IMR-90 (cell line): ENCODE measurements around the gene OR4D5. TPM values are rescaled to one million over a fixed set of nuclear protein-coding genes. Genes with fewer than 3 reads are reported as not detected.

Source experiments
- ATAC-seq: fragments of 200-7000 bp; cut with Tn5 transposase; 2 replicates; pipeline ENCODE4 v1.9.1; 2020; ENCODE audit warnings: low read depth, mild to moderate bottlenecking, moderate library complexity
- BruUV-seq: library from RNA; stranded (reverse); fragments of 400-500 nt; replicated peaks from 2 replicates; lab custom pipeline; 2021; lab: Mats Ljungman, UMichigan
- CTCF ChIA-PET: fragments of 300-600 bp; formaldehyde crosslinking; extraction: SDS; loops from one replicate; lab custom pipeline; 2021; ENCODE audit warnings: antibody characterized with exemption; lab: Yijun Ruan, JAX
- POLR2A ChIA-PET: fragments of 300-600 bp; sonication (Branson Sonifier 250); formaldehyde crosslinking; loops from one replicate; lab custom pipeline; 2022; ENCODE audit warnings: antibody characterized with exemption; ENCODE audit not compliant: unreplicated experiment; lab: Charles Lee
- DNase-seq: peaks from one replicate; pipeline ENCODE4 v3.0.0; 2013
- H2AFZ ChIP-seq: replicated peaks from 2 replicates; pipeline ENCODE3; 2013; ENCODE audit warnings: low read length, mild to moderate bottlenecking; ENCODE audit not compliant: poor library complexity
- H2AK5ac ChIP-seq: 2 replicates; pipeline ENCODE4 v1.6.1; 2013; ENCODE audit warnings: low read depth, low read length, inconsistent platforms
- H2AK9ac ChIP-seq: replicated peaks from 2 replicates; pipeline ENCODE3; 2013; ENCODE audit warnings: mild to moderate bottlenecking, low read depth, low read length, moderate library complexity; ENCODE audit not compliant: poor library complexity
- H2BK120ac ChIP-seq: 2 replicates; pipeline ENCODE4 v1.6.1; 2013; ENCODE audit warnings: low read depth, low read length, inconsistent platforms
- H2BK15ac ChIP-seq: 3 replicates; pipeline ENCODE4 v1.6.1; 2013; ENCODE audit warnings: low read depth, low read length, inconsistent platforms
- H2BK20ac ChIP-seq: 2 replicates; pipeline ENCODE4 v1.6.1; 2013; ENCODE audit warnings: low read depth, mild to moderate bottlenecking, inconsistent platforms, low read length, moderate library complexity
- H2BK5ac ChIP-seq: 2 replicates; pipeline ENCODE4 v1.6.1; 2013; ENCODE audit warnings: mild to moderate bottlenecking, low read depth, low read length, inconsistent platforms; ENCODE audit not compliant: poor library complexity, severe bottlenecking
- H3K14ac ChIP-seq: replicated peaks from 2 replicates; pipeline ENCODE4 v1.6.1; 2013; ENCODE audit warnings: low read depth, low read length, inconsistent platforms
- H3K18ac ChIP-seq: 2 replicates; pipeline ENCODE4 v1.6.1; 2013; ENCODE audit warnings: low read depth, low read length, control low read depth
- H3K23ac ChIP-seq: 2 replicates; pipeline ENCODE4 v1.6.1; 2013; ENCODE audit warnings: low read depth, low read length, inconsistent platforms
- H3K27ac ChIP-seq: 2 replicates; pipeline ENCODE4 v1.5.1; 2013; ENCODE audit warnings: mild to moderate bottlenecking, control low read depth, low read length; ENCODE audit not compliant: insufficient read depth
- H3K27me3 ChIP-seq: 2 replicates; pipeline ENCODE4 v1.6.1; 2013; ENCODE audit warnings: low read length; ENCODE audit not compliant: control insufficient read depth, insufficient read depth
- H3K36me3 ChIP-seq: 2 replicates; pipeline ENCODE4 v1.6.1; 2013; ENCODE audit warnings: low read length, mixed read lengths; ENCODE audit not compliant: control insufficient read depth, insufficient read depth
- H3K4ac ChIP-seq: 2 replicates; pipeline ENCODE4 v1.6.1; 2013; ENCODE audit warnings: low read depth, low read length, inconsistent platforms
- H3K4me1 ChIP-seq: 2 replicates; pipeline ENCODE4 v1.6.1; 2013; ENCODE audit warnings: low read length, mixed read lengths; ENCODE audit not compliant: control insufficient read depth, insufficient read depth
- H3K4me2 ChIP-seq: 2 replicates; pipeline ENCODE4 v1.6.1; 2013; ENCODE audit warnings: low read depth, mild to moderate bottlenecking, control low read depth, low read length, moderate library complexity
- H3K4me3 ChIP-seq: 2 replicates; pipeline ENCODE4 v1.5.1; 2013; ENCODE audit warnings: low read depth, mild to moderate bottlenecking, control low read depth, low read length, moderate library complexity; ENCODE audit not compliant: insufficient read depth
- H3K56ac ChIP-seq: 2 replicates; pipeline ENCODE4 v1.6.1; 2013; ENCODE audit warnings: low read length, inconsistent platforms; ENCODE audit not compliant: insufficient read depth; ENCODE audit errors: extremely low read depth
- H3K79me1 ChIP-seq, 2 experiments: 2 replicates each; pipeline ENCODE4 v1.6.1; 2013; ENCODE audit warnings: low read length in 2 of 2, inconsistent platforms in 1 of 2, low read depth in 1 of 2
- H3K9ac ChIP-seq: 2 replicates; pipeline ENCODE4 v1.6.1; 2013; ENCODE audit warnings: low read depth, low read length, control low read depth
- H3K9me1 ChIP-seq: 2 replicates; pipeline ENCODE4 v1.6.1; 2013; ENCODE audit warnings: low read length, inconsistent platforms; ENCODE audit not compliant: insufficient read depth
- H3K9me3 ChIP-seq: 2 replicates; pipeline ENCODE4 v1.6.1; 2013; ENCODE audit warnings: low read length; ENCODE audit not compliant: control insufficient read depth, insufficient read depth
- H4K20me1 ChIP-seq: 2 replicates; pipeline ENCODE4 v1.6.1; 2013; ENCODE audit warnings: low read length, inconsistent platforms; ENCODE audit not compliant: insufficient read depth
- H4K5ac ChIP-seq: 2 replicates; pipeline ENCODE4 v1.6.1; 2013; ENCODE audit warnings: mild to moderate bottlenecking, low read depth, low read length, control low read depth
- H4K8ac ChIP-seq, 2 experiments: 2 replicates each; pipeline ENCODE4 v1.6.1; 2013; ENCODE audit warnings: low read depth in 2 of 2, low read length in 2 of 2, control low read depth in 1 of 2, inconsistent platforms in 1 of 2
- H4K91ac ChIP-seq: 2 replicates; pipeline ENCODE4 v1.6.1; 2013; ENCODE audit warnings: low read depth, low read length, inconsistent platforms; ENCODE audit not compliant: insufficient read depth
- POLR2A ChIP-seq: IDR thresholded peaks from 2 replicates; pipeline ENCODE4 v1.6.1; 2012; ENCODE audit warnings: mild to moderate bottlenecking, low read depth, low read length
- RCOR1 ChIP-seq: IDR thresholded peaks from 2 replicates; pipeline ENCODE4 v1.6.1; 2012; ENCODE audit warnings: mild to moderate bottlenecking, low read length, improper control_type of control experiment; ENCODE audit not compliant: insufficient replicate concordance
- dilution Hi-C: fragments of 300-500 bp; cut with HindIII; formaldehyde crosslinking; loops from one replicate; pipeline ENCODE4 v1.14.3; 2018; ENCODE audit warnings: low sequenced_read_pairs; ENCODE audit not compliant: unreplicated experiment
- in situ Hi-C: fragments of 300-500 bp; cut with MboI; formaldehyde crosslinking; loops from 3 replicates; pipeline ENCODE4 v1.14.3; 2019; ENCODE audit warnings: low sequenced_read_pairs, inconsistent platforms, mixed read lengths
- intact Hi-C: fragments of 100-400 bp; cut with micrococcal nuclease; formaldehyde crosslinking; loops from 2 replicates; pipeline ENCODE4 v1.10.0; 2022
- polyA plus RNA-seq, 3 experiments: library from polyadenylated mRNA; depleted of rRNA; stranded (reverse); fragments of >200 nt; gene quantifications; 2 replicates each; pipeline ENCODE4 v1.2.3, GENCODE V29; 2012; ENCODE audit warnings: low replicate concordance in 1 of 3
- total RNA-seq: library from RNA; depleted of rRNA; stranded (reverse); fragments of >200 nt; gene quantifications from 2 replicates; pipeline ENCODE4 v1.2.3, GENCODE V29; 2012

OR4D5 gene
- total and polyA plus RNA-seq, 2 of the 4 experiments (the other 2 are of a cell fraction), result not detected

- no peaks in the 10 kb centered on the region for H3K36me3 ChIP-seq
- H3K18ac ChIP-seq, result no peak within 1 kb of the TSS
- H3K4me3 ChIP-seq, result no peak within 1 kb of the TSS
- no peak within 1 kb of the TSS for H3K56ac ChIP-seq
- H2AK9ac ChIP-seq, result peak within 1 kb of the TSS; percentile 61
- H4K8ac ChIP-seq, result no peak within 1 kb of the TSS
- no peak within 1 kb of the TSS for H2BK5ac ChIP-seq
- H3K9me3 ChIP-seq, result peaks cover 12% of the 10 kb centered on the region; the same call in 1 of the 2 replicates
- POLR2A ChIA-PET, result no interaction called here
- dilution Hi-C loops (no loop called here), in situ Hi-C loops (no loop called here), intact Hi-C loops (no loop called here)
- no peak within 1 kb of the TSS for H3K23ac ChIP-seq
- no peak within 1 kb of the TSS for H4K91ac ChIP-seq
- no peak within 1 kb of the TSS for H2AFZ ChIP-seq
- TF ChIP-seq POLR2A (no peak), RCOR1 (no peak)
- H2BK15ac ChIP-seq, result no peak within 1 kb of the TSS
- H3K9ac ChIP-seq, result no peak within 1 kb of the TSS
- DNase-seq (no peak), ATAC-seq (no peak)
- H3K4ac ChIP-seq, result no peak within 1 kb of the TSS
- no peaks in the 10 kb centered on the region for H4K20me1 ChIP-seq
- no peaks in the 10 kb centered on the region for H3K79me1 ChIP-seq
- no peak within 1 kb of the TSS for H2AK5ac ChIP-seq
- no peaks in the 10 kb centered on the region for H3K27me3 ChIP-seq
- no TSS peak for BruUV-seq
- no peak within 1 kb of the TSS for H3K14ac ChIP-seq
- no peak within 1 kb of the TSS for H2BK20ac ChIP-seq
- H3K4me2 ChIP-seq, result no peak within 1 kb of the TSS
- H3K9me1 ChIP-seq, result no peaks in the 10 kb centered on the region
- H2BK120ac ChIP-seq, result no peak within 1 kb of the TSS
- H3K4me1 ChIP-seq, result no peaks in the 10 kb centered on the region
- CTCF ChIA-PET, result no interaction called here
- H4K5ac ChIP-seq, result no peak within 1 kb of the TSS
- H3K27ac ChIP-seq, result no peak within 1 kb of the TSS
Measured at GRCh38 chr11:123977731-123978347, 38.4 kb downstream of the OR4D5 start, which contains the start of gene OR10S1. TSS of gene OR10S1 (minus strand) at chr11:123977781. CDS start at chr11:123977664, 117 bp downstream.
